Stimulated activated CD4-positive, alpha-beta T cell treated with anti-CD3 and anti-CD28 coated beads, TNF-alpha, amount 100 ng/mL, for 24 hours (primary cell): ENCODE data around the gene ERMAP.

Source experiments
- DNase-seq, 3 experiments: peaks; one replicate each; pipeline ENCODE4 v3.0.0-alpha.2; 2020; ENCODE audit warnings: low read depth in 3 of 3

The ERMAP gene

GRCh38 chr1:42873670-42874069 is 56.7 kb downstream of the ERMAP start:
- no peak for DNase-seq

DNA sequence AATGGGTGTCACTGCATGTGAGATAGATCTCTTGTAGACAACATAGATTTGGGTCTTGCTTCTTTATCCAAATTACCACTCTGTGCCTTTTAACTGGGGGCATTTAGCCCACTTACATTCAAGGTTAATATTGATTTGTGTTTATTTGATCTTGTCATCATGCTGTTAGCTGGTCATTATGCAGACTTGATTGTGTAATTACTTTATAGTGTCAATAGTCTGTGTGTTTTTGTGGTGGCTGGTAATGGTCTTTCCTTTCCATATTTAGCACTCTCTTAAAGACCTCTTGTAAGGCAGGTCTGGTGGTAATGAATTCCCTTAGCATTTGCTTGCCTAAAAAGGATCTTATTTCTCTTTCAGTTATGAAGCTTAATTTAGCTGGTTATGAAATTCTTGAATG is 59.1 kb downstream of the ERMAP start:
- DNase-seq = no peak

DNA sequence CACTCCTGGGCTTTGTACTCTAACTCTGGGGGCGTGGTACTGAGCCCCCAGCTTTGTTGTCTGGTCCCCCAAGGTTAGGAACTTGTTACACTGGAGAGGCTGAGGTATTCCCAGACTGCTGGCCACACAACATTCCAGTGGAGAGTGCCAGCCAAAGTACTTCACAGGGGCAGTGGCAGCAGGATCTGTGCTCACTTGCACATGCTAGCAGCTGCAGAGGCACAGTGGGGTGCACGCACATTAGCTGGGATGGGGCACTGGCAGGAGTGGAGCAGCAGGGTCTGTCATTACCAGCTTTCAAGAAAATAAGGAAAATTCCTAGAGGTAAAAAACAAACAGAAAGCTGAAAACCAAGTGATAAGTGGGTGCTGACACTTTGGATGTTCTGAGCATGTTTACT is 60.5 kb downstream of the ERMAP start:
- DNase-seq = no peak

DNA sequence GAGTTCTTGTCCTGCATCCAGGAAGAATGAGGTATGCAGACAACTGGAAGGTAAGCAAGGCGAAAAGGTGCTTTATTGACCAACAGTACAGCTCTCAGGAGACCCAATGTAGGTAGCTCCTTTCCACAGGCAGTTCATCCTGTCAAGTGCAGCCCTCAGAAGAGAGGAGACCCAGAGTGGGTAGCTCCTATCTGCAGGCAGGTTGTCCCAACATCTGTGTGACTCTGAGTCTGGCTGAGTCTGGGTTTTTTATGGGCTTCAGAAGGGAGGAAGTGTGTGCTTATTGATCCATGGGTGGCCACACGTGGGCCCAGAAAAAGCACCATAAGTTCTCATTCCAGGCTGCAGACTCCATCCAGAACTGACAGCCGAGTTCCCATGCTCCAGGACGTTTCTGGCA is 63.5 kb downstream of the ERMAP start:
- DNase-seq = no peak

- no peak for DNase-seq
Observed at GRCh38 chr1:42886046-42886739, 69.3 kb downstream of the ERMAP start.

GRCh38 chr1:42886800-42887199 is 69.9 kb downstream of the ERMAP start:
- DNase-seq = no peak

GRCh38 chr1:42887366-42887765 is 70.4 kb downstream of the ERMAP start:
- DNase-seq = no peak

DNA sequence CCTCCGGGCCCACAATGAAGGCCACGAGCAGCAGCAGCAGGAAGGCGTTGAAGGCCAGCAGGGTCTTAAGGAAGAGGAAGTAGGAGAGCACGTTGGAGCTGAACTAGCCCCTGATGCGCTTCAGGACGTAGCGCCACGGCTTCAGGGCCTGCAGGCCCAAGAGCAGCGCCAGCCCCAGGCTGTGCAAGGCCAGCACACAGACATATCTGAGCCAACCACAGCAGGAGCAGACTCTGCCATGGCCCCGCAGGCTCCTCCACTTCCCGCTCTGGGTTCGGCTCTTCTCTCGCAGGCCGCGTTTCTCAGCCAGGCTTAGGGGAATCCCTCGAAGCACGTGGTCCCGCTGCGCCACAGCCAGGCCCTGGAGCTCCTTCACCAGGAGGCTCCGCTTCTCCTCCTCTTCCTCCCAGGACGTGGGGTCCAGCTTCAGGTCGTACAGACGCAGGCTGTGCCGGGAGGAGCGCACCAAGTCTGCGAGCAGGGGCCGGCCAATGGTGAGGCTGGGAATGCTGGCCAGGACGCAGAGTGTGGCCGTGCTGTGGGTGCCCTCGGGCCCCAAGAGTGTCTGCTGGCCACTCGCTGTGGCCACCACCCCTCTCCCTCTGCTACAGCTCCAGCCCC is 71.2 kb downstream of the ERMAP start:
- no peak for DNase-seq

GRCh38 chr1:42889264-42889663 is 72.3 kb downstream of the ERMAP start:
- no peak for DNase-seq

GRCh38 chr1:42891465-42892138 is 74.7 kb downstream of the ERMAP start:
- no peak for DNase-seq
